Glomerular visceral epithelial cell (primary cell): Measurements from ENCODE around the gene GLTPD2.

ENCODE experiments used
- DNase-seq: peaks from one replicate; pipeline ENCODE4 v3.0.0-alpha.2; 2016; ENCODE audit errors: extremely low spot score

Gene GLTPD2

GRCh38 chr17:4788807-4789700 is at the start of gene GLTPD2:
GLTPD2 (plus strand) TSS chr17:4788964; CDS start chr17:4789012, 48 bp downstream.
- no peak for DNase-seq

- peak; percentile 44 for DNase-seq
Measured at GRCh38 chr17:4739122-4740024, 49.4 kb upstream of the GLTPD2 start, which contains the start of the genes CXCL16 and ZMYND15. CXCL16 (minus strand) TSS chr17:4739928; CDS start chr17:4739339, 589 bp downstream. ZMYND15 (plus strand) TSS chr17:4739833; CDS start chr17:4740549, 716 bp downstream.

DNA sequence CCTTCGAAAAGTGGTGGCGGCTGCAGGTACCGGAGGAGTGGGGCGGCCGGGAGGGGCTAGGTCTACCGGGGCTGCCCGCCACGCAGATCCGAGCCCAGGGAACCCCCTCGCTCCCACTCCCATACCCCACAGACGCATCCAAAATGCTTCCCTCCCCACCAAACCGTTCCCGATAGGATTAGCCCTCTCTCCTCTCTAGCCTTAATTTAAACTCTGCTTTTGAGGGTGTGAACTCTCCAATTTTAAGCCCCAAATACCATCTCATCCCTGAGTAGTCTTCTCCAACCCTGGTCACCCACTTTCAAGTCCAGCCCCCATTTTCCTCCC is 48.8 kb upstream of the GLTPD2 start:
- DNase-seq, result no peak

- DNase-seq, result no peak
Measured at GRCh38 chr17:4740584-4740983, 48.2 kb upstream of the GLTPD2 start.

DNA sequence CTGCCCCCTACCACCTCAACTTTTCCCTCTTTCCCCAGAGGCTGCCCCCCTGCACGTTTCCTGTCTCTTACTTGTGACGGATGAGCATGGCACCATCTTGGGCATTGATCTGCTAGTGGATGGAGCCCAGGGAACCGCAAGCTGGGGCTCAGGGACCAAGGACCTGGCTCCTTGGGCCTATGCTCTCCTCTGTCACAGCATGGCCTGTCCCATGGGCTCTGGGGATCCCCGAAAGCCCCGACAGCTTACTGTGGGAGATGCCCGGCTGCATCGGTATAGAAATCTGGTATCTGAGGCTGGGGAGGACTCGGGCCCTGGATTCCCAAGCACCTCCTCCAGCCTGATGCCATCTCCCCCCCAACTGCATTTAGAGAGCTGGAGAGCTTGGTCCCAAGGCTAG is 47.2 kb upstream of the GLTPD2 start:
- DNase-seq, result no peak

DNA sequence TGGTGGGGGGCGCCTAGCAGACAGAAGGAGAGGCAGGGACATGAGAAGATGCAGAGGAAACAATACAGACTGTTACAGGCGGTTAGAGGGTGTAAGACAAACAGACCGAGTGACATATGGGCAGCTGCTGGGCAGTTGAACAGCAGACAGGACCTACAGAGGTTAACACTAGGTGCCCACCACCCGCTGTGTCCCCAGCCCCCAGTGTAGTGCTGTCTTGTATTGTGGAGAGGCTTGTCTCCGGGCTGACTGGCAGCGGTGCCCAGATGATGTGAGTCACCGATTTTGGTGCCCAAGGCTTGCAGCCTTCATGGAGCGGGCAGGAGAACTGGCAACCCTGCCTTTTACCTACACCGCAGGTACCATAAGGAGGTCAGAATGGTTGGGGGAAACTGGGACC is 46.6 kb upstream of the GLTPD2 start:
- DNase-seq, result no peak

- DNase-seq, result no peak
Measured at GRCh38 chr17:4742629-4743028, 46.1 kb upstream of the GLTPD2 start.

DNA sequence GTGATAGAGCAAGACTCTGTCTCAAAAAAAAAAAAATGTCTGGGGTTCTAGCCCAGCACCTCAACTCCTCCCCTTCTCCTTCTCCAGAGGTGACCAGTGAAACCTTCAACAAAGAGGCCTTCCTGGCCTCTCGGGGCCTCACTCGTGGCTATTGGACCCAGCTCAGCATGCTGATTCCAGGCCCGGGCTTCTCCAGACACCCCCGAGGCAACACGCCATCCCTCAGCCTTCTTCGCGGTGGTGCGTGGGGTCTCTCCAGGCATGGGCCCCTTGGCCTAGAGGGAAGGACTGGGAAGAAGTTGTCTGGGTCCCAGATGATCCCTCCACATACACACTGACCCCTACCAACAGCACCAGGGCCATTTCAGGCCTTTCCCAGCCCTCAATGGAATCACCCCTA is 45.5 kb upstream of the GLTPD2 start:
- DNase-seq, result no peak

DNA sequence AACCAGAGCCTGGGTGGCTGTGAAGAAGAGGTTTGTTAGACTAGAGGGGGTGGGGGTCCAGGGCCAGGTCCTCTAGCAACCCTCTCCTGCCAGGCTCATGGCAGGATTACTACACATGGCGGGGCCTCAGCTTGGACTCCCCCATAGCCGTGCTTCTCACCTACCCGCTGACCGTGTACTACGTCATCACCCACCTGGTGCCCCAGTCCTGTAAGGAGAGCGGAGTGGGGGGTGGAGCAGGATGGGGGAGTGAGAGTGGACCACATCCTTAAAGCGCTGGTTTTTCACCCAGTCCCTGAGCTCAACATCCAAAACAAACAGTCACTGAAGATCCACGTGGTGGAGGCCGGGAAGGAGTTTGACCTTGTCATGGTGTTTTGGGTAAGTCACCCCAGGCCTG is 44.9 kb upstream of the GLTPD2 start:
- DNase-seq, result no peak

DNA sequence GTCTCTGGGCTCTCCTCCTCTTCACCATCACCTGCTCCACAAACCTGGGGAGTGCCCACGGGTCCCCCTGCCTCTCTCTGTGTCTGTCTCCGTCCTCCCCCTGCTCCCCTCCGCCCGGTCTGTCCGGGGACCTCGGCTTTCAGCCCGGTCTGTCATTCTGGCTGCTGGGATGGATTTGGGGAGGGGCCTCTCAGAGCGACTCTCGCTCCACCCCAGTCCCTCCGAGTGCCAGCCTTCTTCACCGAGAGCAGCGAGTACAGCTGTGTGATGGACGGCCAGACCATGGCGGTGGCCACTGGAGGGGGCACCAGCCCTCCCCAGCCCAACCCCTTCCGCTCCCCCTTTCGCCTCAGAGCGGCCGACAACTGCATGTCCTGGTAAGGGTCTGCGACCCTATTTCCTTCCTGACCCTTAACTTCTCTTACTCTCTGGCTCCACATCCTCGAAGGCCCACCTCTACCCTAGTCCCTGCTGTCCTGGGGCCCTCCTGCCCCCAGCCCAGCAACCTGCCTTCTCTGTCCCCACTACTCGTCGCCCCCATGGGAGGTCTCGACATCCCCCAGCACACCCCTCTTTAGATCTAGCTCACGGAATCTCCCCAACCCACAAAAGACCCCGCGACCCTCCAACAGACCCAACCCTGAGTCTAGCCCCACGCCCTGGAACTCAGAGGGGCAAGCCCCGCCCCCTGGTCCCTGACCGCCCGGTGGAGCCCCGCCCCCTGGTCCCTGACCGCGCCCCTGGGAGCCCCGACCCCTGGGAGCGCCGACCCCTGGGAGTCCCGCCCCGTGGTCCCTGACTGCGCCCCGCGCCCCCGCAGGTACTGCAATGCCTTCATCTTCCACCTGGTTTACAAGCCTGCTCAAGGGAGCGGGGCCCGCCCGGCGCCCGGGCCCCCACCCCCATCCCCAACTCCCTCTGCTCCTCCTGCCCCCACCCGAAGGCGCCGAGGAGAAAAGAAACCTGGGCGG is 43.5 kb upstream of the GLTPD2 start:
- DNase-seq, result no peak

- no peak for DNase-seq
Measured at GRCh38 chr17:4747847-4748246, 40.9 kb upstream of the GLTPD2 start.

- DNase-seq, result no peak
Measured at GRCh38 chr17:4748686-4749085, 40.1 kb upstream of the GLTPD2 start.

DNA sequence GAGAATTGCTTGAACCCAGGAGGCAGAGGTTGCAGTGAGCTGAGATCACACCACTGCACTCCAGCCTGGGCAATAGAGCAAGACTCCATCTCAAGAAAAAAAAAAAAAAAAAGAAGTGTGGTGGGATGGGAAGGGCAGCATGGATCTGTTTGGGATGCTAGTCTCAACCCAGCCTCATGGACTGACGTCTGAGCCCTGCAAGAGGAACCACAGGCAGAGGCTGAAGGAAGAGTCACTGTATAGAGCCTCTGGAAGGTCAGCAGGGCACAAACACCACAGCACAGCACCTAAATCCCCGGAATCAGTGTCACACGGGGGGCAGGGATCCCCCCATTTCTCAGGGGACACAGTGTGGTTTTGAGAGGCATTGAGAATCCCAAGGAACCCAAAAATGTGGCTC is 38.2 kb upstream of the GLTPD2 start:
- DNase-seq, result no peak

GRCh38 chr17:4751932-4752331 is 36.8 kb upstream of the GLTPD2 start:
- no peak for DNase-seq

DNA sequence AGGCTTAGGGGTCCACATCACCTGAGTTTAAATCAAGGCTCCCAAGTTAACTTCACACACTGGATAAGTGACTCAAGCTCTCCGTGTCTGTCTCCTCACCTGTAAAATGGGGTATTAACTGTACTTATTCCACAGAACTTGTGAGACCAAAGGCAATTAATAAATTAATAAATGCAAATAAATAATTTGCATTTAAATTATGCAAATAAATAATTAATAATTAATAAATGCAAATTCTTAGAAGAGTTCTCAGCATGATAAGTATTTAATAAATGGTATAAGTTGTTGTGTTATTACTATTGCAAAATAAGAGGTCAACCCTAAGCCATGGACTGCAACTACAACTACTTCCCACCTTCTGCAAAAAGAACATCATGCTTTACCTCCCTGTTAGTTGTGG is 35.4 kb upstream of the GLTPD2 start:
- DNase-seq, result no peak

GRCh38 chr17:4759776-4760236 is 29.0 kb upstream of the GLTPD2 start:
- DNase-seq, result no peak

- DNase-seq, result no peak
Measured at GRCh38 chr17:4764595-4764994, 24.2 kb upstream of the GLTPD2 start.

GRCh38 chr17:4766201-4766600 is 22.6 kb upstream of the GLTPD2 start:
- DNase-seq, result no peak

- DNase-seq, result no peak
Measured at GRCh38 chr17:4766723-4767122, 22.0 kb upstream of the GLTPD2 start.

DNA sequence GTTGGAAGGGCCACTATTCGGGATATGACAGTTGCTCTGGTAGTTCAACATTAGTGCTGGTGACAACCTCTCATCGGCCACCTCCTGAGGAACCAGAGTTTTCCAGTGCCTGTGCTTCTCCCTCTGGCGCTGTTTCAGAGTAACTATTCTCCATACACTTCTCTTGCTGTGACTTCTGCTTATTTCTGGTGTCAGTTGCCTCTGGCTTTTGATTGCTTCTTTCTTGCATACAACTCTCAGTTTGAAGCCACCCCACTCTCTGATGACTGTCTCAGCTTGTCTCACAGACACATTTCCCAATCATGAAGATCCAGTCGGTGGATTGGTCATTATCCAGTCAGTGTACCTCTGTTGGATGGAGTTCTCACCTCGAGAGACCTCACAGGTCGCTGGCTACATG is 20.5 kb upstream of the GLTPD2 start:
- DNase-seq, result no peak

- no peak for DNase-seq
Measured at GRCh38 chr17:4769628-4770027, 19.1 kb upstream of the GLTPD2 start.
